HFFc6 (cell line): ENCODE data around the gene POM121L2. TPM values are rescaled to one million over a fixed set of nuclear protein-coding genes. Genes with fewer than 3 reads are reported as not detected.

Source experiments
- DNase-seq: peaks from one replicate; pipeline ENCODE4 v3.0.0-alpha.2; 2018
- H3K27ac Mint-ChIP-seq: 2 replicates; pipeline ENCODE4 v1.8.0; 2020; ENCODE audit warnings: mild to moderate bottlenecking, mixed read lengths
- H3K27me3 Mint-ChIP-seq: 2 replicates; pipeline ENCODE4 v1.8.0; 2021; ENCODE audit warnings: mild to moderate bottlenecking, moderate library complexity, mixed read lengths; ENCODE audit not compliant: insufficient read depth
- H3K36me3 Mint-ChIP-seq: 2 replicates; pipeline ENCODE4 v1.8.0; 2021; ENCODE audit warnings: low read depth, mixed read lengths
- H3K4me1 Mint-ChIP-seq: 2 replicates; pipeline ENCODE4 v1.8.0; 2020; ENCODE audit warnings: low read depth, mixed read lengths
- H3K4me3 Mint-ChIP-seq: 2 replicates; pipeline ENCODE4 v1.8.0; 2020; ENCODE audit warnings: mild to moderate bottlenecking, moderate library complexity, mixed read lengths
- H3K9me3 Mint-ChIP-seq: 2 replicates; pipeline ENCODE4 v1.8.0; 2020; ENCODE audit warnings: mild to moderate bottlenecking, mixed read lengths
- CTCF ChIP-seq: fragments of 200-600 bp; sonication (generic); IDR thresholded peaks from 2 replicates; pipeline ENCODE4 v1.5.0; 2021; ENCODE audit warnings: antibody characterized with exemption, mild to moderate bottlenecking
- long read RNA-seq: library from polyadenylated mRNA; unstranded; transcript quantifications from one replicate; pipeline ENCODE4 v2.0.0, GENCODE V29; 2019
- total RNA-seq, 6 experiments: library from RNA; stranded (reverse); fragmentation: NEBNext Ultra II Directional; extraction: Animal tissue kit (Norgen Biotek cat#: 25700); gene quantifications; 2 replicates in 1 of 6; 3 replicates in 5 of 6; pipeline ENCODE4 v1.2.3, GENCODE V29; 2021

The POM121L2 gene
- total RNA-seq: not detected
- long read RNA-seq: 0 reads

- DNase-seq: peak; percentile 29
- H3K4me3 Mint-ChIP-seq: peak within 1 kb of the TSS; percentile 83
- no peaks in the 10 kb centered on the region; the same call in 1 of the 2 replicates for H3K4me1 Mint-ChIP-seq
- no peaks in the 10 kb centered on the region for H3K36me3 Mint-ChIP-seq
- peak; percentile 77 for TF ChIP-seq CTCF
- H3K9me3 Mint-ChIP-seq: peaks cover 6% of the 10 kb centered on the region
- H3K27me3 Mint-ChIP-seq: peaks cover 11% of the 10 kb centered on the region
- no peak within 1 kb of the TSS for H3K27ac Mint-ChIP-seq
Observed at GRCh38 chr6:27312146-27312949, at the start of gene POM121L2. Gene POM121L2, minus strand, starts transcription at chr6:27312273. Its CDS starts 103 bp downstream, at chr6:27312170.

GRCh38 chr6:27359231-27359630 lies 47.2 kb upstream of the POM121L2 start:
- DNase-seq: no peak
- Mint-ChIP-seq H3K4me1 (no peaks in the 10 kb centered on the region), H3K36me3 (peaks cover 6% of the 10 kb centered on the region), H3K4me3 (no peak overlapping the region), H3K27ac (no peak overlapping the region), H3K27me3 (no peaks in the 10 kb centered on the region), H3K9me3 (peaks cover 37% of the 10 kb centered on the region)
- TF ChIP-seq CTCF: no peak

GRCh38 chr6:27358786-27359185 lies 46.7 kb upstream of the POM121L2 start:
- no peaks in the 10 kb centered on the region for H3K4me1 Mint-ChIP-seq
- peaks cover 6% of the 10 kb centered on the region for H3K36me3 Mint-ChIP-seq
- no peak for DNase-seq
- H3K27ac Mint-ChIP-seq: no peak overlapping the region
- peaks cover 37% of the 10 kb centered on the region for H3K9me3 Mint-ChIP-seq
- H3K27me3 Mint-ChIP-seq: no peaks in the 10 kb centered on the region
- no peak for TF ChIP-seq CTCF
- H3K4me3 Mint-ChIP-seq: no peak overlapping the region

GRCh38 chr6:27352850-27353249 lies 40.8 kb upstream of the POM121L2 start:
- Mint-ChIP-seq H3K27ac (no peak overlapping the region), H3K4me3 (no peak overlapping the region), H3K9me3 (peaks cover 15% of the 10 kb centered on the region), H3K36me3 (peaks cover 4% of the 10 kb centered on the region; the same call in 1 of the 2 replicates), H3K27me3 (no peaks in the 10 kb centered on the region; the same call in 1 of the 2 replicates), H3K4me1 (no peaks in the 10 kb centered on the region)
- no peak for TF ChIP-seq CTCF
- DNase-seq: no peak

- H3K9me3 Mint-ChIP-seq: no peaks in the 10 kb centered on the region; the same call in 1 of the 2 replicates
- no peak for TF ChIP-seq CTCF
- peaks cover 16% of the 10 kb centered on the region for H3K4me1 Mint-ChIP-seq
- no peak overlapping the region for H3K27ac Mint-ChIP-seq
- H3K36me3 Mint-ChIP-seq: no peaks in the 10 kb centered on the region
- H3K27me3 Mint-ChIP-seq: no peaks in the 10 kb centered on the region; the same call in 1 of the 2 replicates
- peak overlapping the region; percentile 18 for H3K4me3 Mint-ChIP-seq
- DNase-seq: no peak
Observed at GRCh38 chr6:27334141-27334540, 22.1 kb upstream of the POM121L2 start.
